ENCODE measurements around the gene NFATC3. TPM values are rescaled to one million over a fixed set of nuclear protein-coding genes. Genes with fewer than 3 reads are reported as not detected.

Gene NFATC3
- total and polyA plus RNA-seq, 2 of the 8 experiments (the other 6 are each of a cell fraction or from before 2014, with no cell fraction given): 17.6 to 34.5 TPM

DNA sequence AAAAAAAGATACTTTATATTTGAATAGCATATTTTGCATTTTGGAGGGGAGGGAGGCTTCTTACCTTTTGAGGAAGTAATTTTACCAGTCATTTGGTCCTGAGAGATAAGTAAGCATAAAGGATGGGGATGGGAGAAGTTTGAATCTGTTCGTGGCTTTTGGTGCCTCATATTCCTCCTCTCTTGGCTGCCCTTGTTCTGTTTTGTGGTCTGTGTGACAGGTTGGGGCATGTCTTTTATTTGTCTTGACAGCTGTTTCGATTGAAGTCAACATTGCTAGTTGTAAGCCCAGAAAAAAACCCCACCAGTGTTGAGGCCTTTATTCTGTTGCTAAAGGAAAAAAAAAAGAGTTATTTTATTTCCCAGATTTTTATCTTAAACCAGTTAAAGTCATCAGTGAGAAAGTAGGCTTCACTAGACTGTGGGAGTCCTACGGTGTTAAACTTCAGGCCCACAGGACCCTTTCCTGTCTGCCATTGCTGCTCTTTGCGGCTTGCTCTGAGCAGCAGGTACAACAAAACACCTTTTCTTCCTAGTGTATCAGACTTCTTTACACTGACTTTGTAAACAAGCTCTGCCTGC is 190.5 kb downstream of the NFATC3 start:
- Histone ChIP-seq H3K56ac (replicated peaks; ENCODE audit: insufficient read length, low read depth, low read length) (no peak overlapping the region), H3K18ac (ENCODE audit: extremely low read depth, low read length) (no peak overlapping the region), H3K27ac (ENCODE audit: low read depth, low read length) (no peak overlapping the region), H3K14ac (ENCODE audit: insufficient read length) (no peak overlapping the region), H3K36me3 (ENCODE audit: control insufficient read depth in 2 of 4, insufficient read depth in 4 of 4, low read length in 3 of 4) (peaks cover 0 to 2% (median 0%) of the 10 kb centered on the region in 4 experiments; a peak in 2 of 8 replicates), H2BK20ac (ENCODE audit: low read length) (no peak overlapping the region), H4K5ac (ENCODE audit: insufficient read length, low read depth, low read length) (no peak overlapping the region), H3K23ac (ENCODE audit: insufficient read length) (no peak overlapping the region), H2BK12ac (ENCODE audit: low read depth, low read length) (no peak overlapping the region), H3K9me3 (ENCODE audit: insufficient read depth in 2 of 2, low read depth in 1 of 2, low read length in 1 of 2) (no peaks in the 10 kb centered on the region), H3K27me3 (replicated peaks in 1 of 4; ENCODE audit: control insufficient read depth in 3 of 4, extremely low read depth in 1 of 4, insufficient read depth in 3 of 4, low read length in 3 of 4) (no peaks in the 10 kb centered on the region), H2AK5ac (ENCODE audit: low read depth, low read length) (no peak overlapping the region), H3K4ac (replicated peaks; ENCODE audit: insufficient read length, low read depth, low read length) (no peak overlapping the region), H2BK120ac (replicated peaks; ENCODE audit: low read depth, low read length) (no peak overlapping the region), H2AFZ (ENCODE audit: low read length) (no peak overlapping the region), H4K20me1 (replicated peaks in 1 of 2; ENCODE audit: control insufficient read depth in 1 of 2, insufficient read depth in 2 of 2, low read length in 2 of 2) (no peaks in the 10 kb centered on the region), H3K4me2 (ENCODE audit: insufficient read depth in 1 of 2, low read depth in 2 of 2, low read length in 2 of 2) (no peak overlapping the region), H3K79me2 (ENCODE audit: control insufficient read depth in 1 of 2, insufficient read depth in 2 of 2, low read length in 2 of 2) (0 out of 4 replicates have a peak, but pooled peaks cover 0 to under 1% of the 10 kb centered on the region in 2 experiments), H2BK5ac (ENCODE audit: low read depth, low read length) (no peak overlapping the region), H3K9ac (replicated peaks in 1 of 4; ENCODE audit: extremely low read depth in 1 of 4, low read depth in 3 of 4, low read length in 3 of 4) (no peak overlapping the region), H3K23me2 (ENCODE audit: low read depth, low read length) (no peaks in the 10 kb centered on the region), H3K79me1 (ENCODE audit: low read depth, low read length) (peaks cover 5% of the 10 kb centered on the region; the same call in 1 of the 2 replicates), H2BK15ac (ENCODE audit: low read length) (no peak overlapping the region), H4K8ac (ENCODE audit: extremely low read depth, insufficient read depth, low read length) (no peak overlapping the region), H3K4me1 (replicated peaks in 1 of 4; ENCODE audit: control insufficient read depth in 3 of 4, insufficient read depth in 4 of 4, low read length in 3 of 4) (no peaks in the 10 kb centered on the region), H4K91ac (replicated peaks; ENCODE audit: insufficient read length, low read length) (no peak overlapping the region), H3K4me3 (ENCODE audit: extremely low read depth in 1 of 4, insufficient read depth in 2 of 4, low read depth in 3 of 4, low read length in 4 of 4) (no peak overlapping the region)
- CTCF ChIA-PET (ENCODE audit: partially characterized antibody): interaction anchor here (1.1 to 8.5 kb wide), 6 partner anchors 10 to 35 kb away, joined by 3 to 63 read pairs (median 5); partner anchors contain the start of gene SLC7A6
- POLR2A ChIA-PET (ENCODE audit: partially characterized antibody): interaction anchor here (0.9 to 1.4 kb wide), 3 partner anchors 21 to 44 kb away, joined by 3 to 4 read pairs (median 3); no protein-coding TSS in a partner anchor
- no peak for FAIRE-seq
- DNase-seq (ENCODE audit: low read depth in 1 of 2, low spot score in 2 of 2): no peak
- WGBS, 2 experiments (ENCODE audit: extremely low coverage in 1 of 2, insufficient coverage in 1 of 2, insufficient read length in 1 of 2, insufficient replicate concordance in 2 of 2, low coverage in 1 of 2, low lambda C conversion rate in 2 of 2, missing lambda C conversion rate in 1 of 2): 90% methylated on average over 4 of the region's 4 CpGs; no CpG with 5 or more reads in 1 of the 2 experiments
- TF ChIP-seq TCF12 (IDR thresholded peaks at IDR 0.05; ENCODE audit: low read depth, low read length) (no peak), SIN3A (conservative IDR thresholded peaks at IDR 0.05 in 1 of 2, IDR thresholded peaks at IDR 0.05 in 1 of 2; ENCODE audit: low read depth in 1 of 2, low read length in 2 of 2) (no peak)

Data from H1 (cell line).